ENCODE results near the gene FBXO30.

Gene FBXO30

DNA sequence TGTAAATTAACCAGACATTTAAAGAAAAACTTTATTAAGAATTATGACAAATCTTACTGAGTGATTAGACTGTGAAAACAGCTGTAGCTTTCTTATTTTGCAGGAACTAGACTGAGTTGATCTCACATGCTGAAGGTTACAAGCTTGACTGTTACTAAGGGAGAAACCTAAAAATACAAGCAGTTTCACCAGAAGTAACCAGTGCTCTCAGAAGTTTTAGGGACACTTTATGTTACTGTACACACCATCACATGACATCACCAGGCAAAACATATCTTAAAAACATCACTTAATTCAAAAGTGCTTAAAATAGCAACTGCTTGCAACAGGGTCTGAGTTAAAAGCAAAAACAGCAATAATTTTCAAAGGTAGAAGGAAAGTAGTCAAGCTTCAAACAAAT, 5.4 kb downstream of the FBXO30 start:
- Histone ChIP-seq H3K36me3 (peaks cover 20% of the 10 kb centered on the region), H3K27me3 (no peaks in the 10 kb centered on the region), H3K4me1 (no peaks in the 10 kb centered on the region; the same call in 1 of the 2 replicates), H3K4me3 (ENCODE audit: low read depth, low read length) (no peak overlapping the region), H3K9me3 (no peaks in the 10 kb centered on the region)
- TF ChIP-seq, protein P1, sequence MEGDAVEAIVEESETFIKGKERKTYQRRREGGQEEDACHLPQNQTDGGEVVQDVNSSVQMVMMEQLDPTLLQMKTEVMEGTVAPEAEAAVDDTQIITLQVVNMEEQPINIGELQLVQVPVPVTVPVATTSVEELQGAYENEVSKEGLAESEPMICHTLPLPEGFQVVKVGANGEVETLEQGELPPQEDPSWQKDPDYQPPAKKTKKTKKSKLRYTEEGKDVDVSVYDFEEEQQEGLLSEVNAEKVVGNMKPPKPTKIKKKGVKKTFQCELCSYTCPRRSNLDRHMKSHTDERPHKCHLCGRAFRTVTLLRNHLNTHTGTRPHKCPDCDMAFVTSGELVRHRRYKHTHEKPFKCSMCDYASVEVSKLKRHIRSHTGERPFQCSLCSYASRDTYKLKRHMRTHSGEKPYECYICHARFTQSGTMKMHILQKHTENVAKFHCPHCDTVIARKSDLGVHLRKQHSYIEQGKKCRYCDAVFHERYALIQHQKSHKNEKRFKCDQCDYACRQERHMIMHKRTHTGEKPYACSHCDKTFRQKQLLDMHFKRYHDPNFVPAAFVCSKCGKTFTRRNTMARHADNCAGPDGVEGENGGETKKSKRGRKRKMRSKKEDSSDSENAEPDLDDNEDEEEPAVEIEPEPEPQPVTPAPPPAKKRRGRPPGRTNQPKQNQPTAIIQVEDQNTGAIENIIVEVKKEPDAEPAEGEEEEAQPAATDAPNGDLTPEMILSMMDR (IDR thresholded peaks at IDR 0.05; ENCODE audit: low read depth, low read length) = no peak
- DNase-seq = no peak

DNA sequence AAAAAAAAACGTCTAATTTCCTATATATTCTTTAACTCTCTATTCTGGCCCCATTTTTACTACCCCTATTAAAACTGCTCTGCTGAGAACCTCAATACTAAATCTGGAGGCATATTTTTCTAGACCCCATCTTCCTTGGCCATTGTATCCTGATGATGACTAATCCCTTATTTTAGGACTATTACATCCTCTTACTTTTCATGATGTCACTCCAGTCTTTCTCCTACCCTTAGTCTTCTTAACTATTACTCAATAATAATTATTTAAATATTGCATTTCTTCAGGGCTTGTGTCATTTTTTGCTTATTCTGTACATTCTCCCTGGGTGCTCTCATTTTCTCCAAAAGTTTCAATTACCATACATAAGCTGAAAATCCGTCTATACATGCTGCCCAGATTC, 6.4 kb downstream of the FBXO30 start:
- DNase-seq = no peak
- Histone ChIP-seq H3K4me3 (ENCODE audit: low read depth, low read length) (no peak overlapping the region), H3K9me3 (no peaks in the 10 kb centered on the region), H3K36me3 (peaks cover 30% of the 10 kb centered on the region), H3K27me3 (no peaks in the 10 kb centered on the region), H3K4me1 (no peaks in the 10 kb centered on the region; the same call in 1 of the 2 replicates)
- TF ChIP-seq, protein P1 (IDR thresholded peaks at IDR 0.05; ENCODE audit: low read depth, low read length) = no peak

GRCh38 chr6:145802141-145802540, 12.5 kb downstream of the FBXO30 start:
- Histone ChIP-seq H3K9me3 (no peaks in the 10 kb centered on the region), H3K4me1 (no peaks in the 10 kb centered on the region; the same call in 1 of the 2 replicates), H3K27me3 (no peaks in the 10 kb centered on the region), H3K4me3 (ENCODE audit: low read depth, low read length) (no peak overlapping the region), H3K36me3 (peaks cover 62% of the 10 kb centered on the region)
- no peak for DNase-seq
- TF ChIP-seq, protein P1 (IDR thresholded peaks at IDR 0.05; ENCODE audit: low read depth, low read length) = no peak

DNA sequence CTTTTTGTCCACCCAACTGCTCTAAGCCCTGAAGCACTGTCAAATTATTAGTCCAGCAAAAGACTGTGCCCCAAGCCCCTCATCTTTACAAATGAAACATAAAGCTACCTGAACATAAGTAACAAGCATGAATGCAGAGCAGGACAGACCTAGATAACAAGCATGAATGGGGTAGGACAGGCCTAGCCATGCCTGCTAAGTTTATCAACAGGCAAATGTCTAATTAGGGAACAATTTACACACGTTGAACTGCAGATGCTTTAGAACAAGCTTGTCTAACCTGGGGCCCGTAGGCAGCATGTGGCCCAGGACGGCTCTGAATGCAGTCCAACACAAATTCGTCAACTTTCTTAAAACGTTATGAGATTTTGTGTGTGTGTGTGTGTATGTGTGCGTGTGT, 13.6 kb downstream of the FBXO30 start:
- H3K27me3 ChIP-seq = no peaks in the 10 kb centered on the region
- no peak overlapping the region for H3K4me3 ChIP-seq (ENCODE audit: low read depth, low read length)
- DNase-seq = no peak
- H3K9me3 ChIP-seq = no peaks in the 10 kb centered on the region
- TF ChIP-seq, protein P1 (IDR thresholded peaks at IDR 0.05; ENCODE audit: low read depth, low read length) = no peak
- H3K36me3 ChIP-seq = peaks cover 61% of the 10 kb centered on the region
- H3K4me1 ChIP-seq = no peaks in the 10 kb centered on the region; the same call in 1 of the 2 replicates

GRCh38 chr6:145798530-145798929, 16.1 kb downstream of the FBXO30 start:
- H3K4me3 ChIP-seq (ENCODE audit: low read depth, low read length) = no peak overlapping the region
- no peaks in the 10 kb centered on the region for H3K9me3 ChIP-seq
- H3K36me3 ChIP-seq = peaks cover 36% of the 10 kb centered on the region
- TF ChIP-seq, protein P1 (IDR thresholded peaks at IDR 0.05; ENCODE audit: low read depth, low read length) = no peak
- no peaks in the 10 kb centered on the region; the same call in 1 of the 2 replicates for H3K4me1 ChIP-seq
- no peaks in the 10 kb centered on the region for H3K27me3 ChIP-seq
- no peak for DNase-seq

DNA sequence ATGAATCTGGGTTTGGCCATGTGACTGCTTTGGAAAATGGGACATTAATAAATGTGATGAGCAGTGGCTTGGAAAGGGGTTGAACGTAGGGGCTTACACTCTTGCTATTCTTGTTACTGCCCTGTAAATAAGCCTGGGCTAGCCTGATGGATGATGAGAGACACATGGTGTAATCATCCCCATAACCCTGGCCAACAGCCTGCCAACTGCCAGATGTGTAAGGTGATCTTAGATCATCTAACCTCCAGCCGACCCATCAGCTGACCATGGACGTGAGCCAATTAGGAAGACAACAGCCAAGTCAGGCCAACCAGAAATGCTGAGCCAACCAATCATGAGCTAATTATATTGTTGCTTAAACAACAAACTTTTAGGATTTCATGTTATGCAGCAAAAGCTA, 25.2 kb downstream of the FBXO30 start:
- Histone ChIP-seq H3K4me1 (peaks cover 6% of the 10 kb centered on the region; the same call in 1 of the 2 replicates), H3K9me3 (peaks cover 2% of the 10 kb centered on the region; the same call in 1 of the 2 replicates), H3K36me3 (peaks cover 19% of the 10 kb centered on the region), H3K27me3 (no peaks in the 10 kb centered on the region), H3K4me3 (ENCODE audit: low read depth, low read length) (no peak overlapping the region)
- TF ChIP-seq, protein P1 (IDR thresholded peaks at IDR 0.05; ENCODE audit: low read depth, low read length) = no peak
- DNase-seq = peak; percentile 71
